Activated naive CD4-positive, alpha-beta T cell treated with anti-CD3 and anti-CD28 coated beads for 36 hours (primary cell): ENCODE results near the gene HRH4. TPM values are rescaled to one million over a fixed set of nuclear protein-coding genes. Genes with fewer than 3 reads are reported as not detected.

Experiments
- CTCF ChIA-PET: fragments of 350-600 bp; sonication (Branson Sonifier 250); formaldehyde crosslinking; loops from one replicate; lab custom pipeline; 2021; ENCODE audit warnings: antibody characterized with exemption; lab: Charles Lee
- DNase-seq: peaks from one replicate; pipeline ENCODE4 v3.0.0-alpha.2; 2020
- H3K27ac Mint-ChIP-seq: one replicate; pipeline ENCODE4 v1.8.0; 2021; ENCODE audit warnings: mild to moderate bottlenecking, mixed read lengths
- H3K27me3 Mint-ChIP-seq: one replicate; pipeline ENCODE4 v1.8.0; 2021; ENCODE audit warnings: low read depth, mixed read lengths
- H3K36me3 Mint-ChIP-seq: one replicate; pipeline ENCODE4 v1.8.0; 2021; ENCODE audit warnings: low read depth, mixed read lengths
- H3K4me1 Mint-ChIP-seq: one replicate; pipeline ENCODE4 v1.8.0; 2021; ENCODE audit warnings: low read depth, mixed read lengths
- H3K4me3 Mint-ChIP-seq: one replicate; pipeline ENCODE4 v1.8.0; 2021; ENCODE audit warnings: mild to moderate bottlenecking, moderate library complexity, mixed read lengths
- H3K9me3 Mint-ChIP-seq: one replicate; pipeline ENCODE4 v1.8.0; 2021; ENCODE audit warnings: mixed read lengths
- intact Hi-C: fragments of 100-400 bp; cut with micrococcal nuclease; formaldehyde crosslinking; loops from one replicate; pipeline ENCODE4 v1.15.1; 2023
- total RNA-seq, 2 experiments: library from RNA; stranded (reverse); gene quantifications; one replicate each; pipeline ENCODE4 v1.2.3, GENCODE V29; 2021

HRH4 gene
- total RNA-seq, 2 experiments from 2014 or later: not detected

DNA sequence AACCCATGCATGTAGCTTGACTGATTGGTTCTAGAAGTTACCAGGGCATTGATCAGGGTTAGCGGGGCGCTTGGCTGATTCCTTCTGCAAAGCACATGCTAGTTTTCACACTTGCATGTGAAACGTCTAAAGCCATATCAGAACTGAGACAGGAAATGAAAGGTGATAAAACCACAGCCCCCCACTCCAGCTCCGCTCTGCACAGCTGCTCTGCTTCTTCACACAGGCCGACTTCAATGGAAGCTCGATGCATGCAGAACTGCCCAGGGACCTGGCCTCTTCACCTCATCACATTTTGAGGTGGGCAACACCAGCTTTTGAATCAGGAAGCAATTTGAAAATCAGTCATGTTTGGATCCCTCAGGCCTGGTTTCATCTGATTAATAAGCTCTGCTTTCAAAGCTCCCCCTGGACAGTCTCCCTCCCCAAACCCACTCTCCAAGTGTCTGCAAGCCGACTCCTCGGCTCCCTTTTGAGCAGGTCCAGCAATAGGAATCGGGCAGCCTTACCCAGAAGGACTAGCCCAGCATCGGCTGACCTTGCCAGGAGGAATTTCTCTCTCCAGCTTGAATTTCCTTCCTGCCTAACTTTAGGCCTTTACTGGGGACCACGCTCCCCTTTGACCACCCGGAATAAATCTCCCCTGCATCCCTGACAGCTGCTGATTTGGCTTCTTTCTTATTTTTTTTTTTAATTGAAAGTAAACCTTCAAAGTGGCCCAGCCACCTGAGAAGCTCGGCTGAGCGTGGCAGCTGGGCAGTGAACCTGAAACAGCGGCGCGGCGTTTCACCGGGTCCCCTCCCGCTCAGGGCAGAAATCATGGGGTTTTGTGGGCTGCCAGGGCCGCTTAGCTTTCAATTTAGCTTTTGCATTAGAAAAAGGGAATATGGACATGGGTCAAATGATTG lies 31.7 kb downstream of the HRH4 start:
- Mint-ChIP-seq H3K27ac (no peak overlapping the region), H3K9me3 (no peaks in the 10 kb centered on the region), H3K4me3 (no peak overlapping the region), H3K4me1 (peaks cover 3% of the 10 kb centered on the region), H3K27me3 (peaks cover 8% of the 10 kb centered on the region), H3K36me3 (no peaks in the 10 kb centered on the region)
- CTCF ChIA-PET: interaction anchor here (0.6 to 11.2 kb wide), 5 partner anchors 45 to 316 kb away, joined by 3 to 273 read pairs (median 8); no protein-coding TSS in a partner anchor
- peak; percentile 15 for DNase-seq
- intact Hi-C loops: no loop called here

DNA sequence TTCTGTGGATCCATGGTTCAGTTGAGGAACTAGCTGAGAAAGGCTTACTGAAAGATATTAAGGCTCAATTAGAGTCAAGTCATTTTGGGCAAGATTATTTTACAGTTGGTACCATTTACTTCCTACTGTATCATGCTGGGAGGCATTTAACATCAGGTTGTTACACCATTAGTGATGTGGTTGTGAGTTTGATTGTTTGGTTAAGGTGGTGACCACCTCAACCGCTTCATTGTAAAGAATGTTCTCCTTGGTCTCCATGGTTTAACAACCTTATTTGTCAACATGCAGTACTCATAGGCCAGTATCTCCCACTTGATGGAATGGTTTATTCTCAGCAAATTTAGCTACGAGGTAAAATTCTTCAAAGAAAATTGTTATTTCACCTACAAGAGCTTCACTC lies 34.1 kb downstream of the HRH4 start:
- no peaks in the 10 kb centered on the region for H3K36me3 Mint-ChIP-seq
- CTCF ChIA-PET: interaction anchor here (0.6 to 1.0 kb wide), 2 partner anchors 135 to 208 kb away, joined by 3 to 5 read pairs; no protein-coding TSS in a partner anchor
- H3K4me1 Mint-ChIP-seq: no peaks in the 10 kb centered on the region
- peaks cover 10% of the 10 kb centered on the region for H3K27me3 Mint-ChIP-seq
- no peaks in the 10 kb centered on the region for H3K9me3 Mint-ChIP-seq
- intact Hi-C loops: no loop called here
- DNase-seq: no peak
- H3K27ac Mint-ChIP-seq: no peak overlapping the region
- H3K4me3 Mint-ChIP-seq: no peak overlapping the region

GRCh38 chr18:24497031-24497754 lies 36.8 kb downstream of the HRH4 start:
- H3K36me3 Mint-ChIP-seq: no peaks in the 10 kb centered on the region
- H3K27ac Mint-ChIP-seq: no peak overlapping the region
- H3K27me3 Mint-ChIP-seq: peaks cover 10% of the 10 kb centered on the region
- H3K4me1 Mint-ChIP-seq: no peaks in the 10 kb centered on the region
- no peak overlapping the region for H3K4me3 Mint-ChIP-seq
- CTCF ChIA-PET: interaction anchor here (1.5 to 2.6 kb wide), 2 partner anchors 8 to 136 kb away, joined by 3 to 7 read pairs; no protein-coding TSS in a partner anchor
- intact Hi-C loops: no loop called here
- no peaks in the 10 kb centered on the region for H3K9me3 Mint-ChIP-seq
- no peak for DNase-seq

DNA sequence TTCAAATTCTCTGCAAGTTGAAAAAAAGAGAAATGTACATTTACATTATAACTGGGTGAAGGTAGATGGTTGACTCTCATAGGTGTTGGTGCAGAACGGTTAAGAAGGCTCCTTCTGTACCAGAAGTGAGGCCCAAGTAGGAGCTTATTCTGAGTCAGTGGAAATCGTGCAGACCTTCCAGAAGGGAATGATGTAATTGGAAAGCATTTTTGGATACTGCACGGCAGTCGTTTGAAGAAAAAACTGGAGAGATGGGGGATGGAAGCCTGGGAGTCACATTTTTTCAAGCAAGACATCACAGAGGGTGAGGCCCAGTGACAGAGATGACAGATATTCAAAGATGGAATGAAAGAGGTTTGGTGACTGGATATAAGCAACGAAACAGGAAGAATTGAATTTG lies 39.4 kb downstream of the HRH4 start:
- Mint-ChIP-seq H3K36me3 (no peaks in the 10 kb centered on the region), H3K4me3 (no peak overlapping the region), H3K27me3 (peaks cover 7% of the 10 kb centered on the region), H3K27ac (no peak overlapping the region), H3K9me3 (no peaks in the 10 kb centered on the region), H3K4me1 (no peaks in the 10 kb centered on the region)
- intact Hi-C loops: no loop called here
- no peak for DNase-seq
- CTCF ChIA-PET: no interaction called here

GRCh38 chr18:24500217-24500616 lies 39.8 kb downstream of the HRH4 start:
- no peaks in the 10 kb centered on the region for H3K4me1 Mint-ChIP-seq
- intact Hi-C loops: no loop called here
- H3K4me3 Mint-ChIP-seq: no peak overlapping the region
- peaks cover 7% of the 10 kb centered on the region for H3K27me3 Mint-ChIP-seq
- no peak for DNase-seq
- H3K36me3 Mint-ChIP-seq: no peaks in the 10 kb centered on the region
- no peaks in the 10 kb centered on the region for H3K9me3 Mint-ChIP-seq
- H3K27ac Mint-ChIP-seq: no peak overlapping the region
- CTCF ChIA-PET: no interaction called here

DNA sequence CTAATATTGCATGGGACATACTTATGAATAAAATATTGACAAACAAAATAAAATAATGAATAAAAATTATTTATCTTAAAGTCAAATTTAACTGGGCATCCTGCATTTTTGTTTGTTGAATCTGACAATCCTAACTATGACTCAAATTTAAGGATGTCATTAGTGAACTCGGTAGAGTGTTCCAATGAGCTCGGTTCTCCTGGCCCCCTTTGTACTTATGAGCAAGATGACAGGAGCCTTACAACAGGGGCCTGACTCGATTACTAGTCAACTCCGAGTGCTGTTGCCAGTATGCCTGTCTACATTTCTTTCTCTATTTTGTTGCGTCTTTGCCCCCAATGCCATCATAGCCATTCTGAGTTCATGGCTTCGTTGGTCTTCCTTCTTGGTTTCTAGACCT lies 40.3 kb downstream of the HRH4 start:
- H3K27me3 Mint-ChIP-seq: peaks cover 7% of the 10 kb centered on the region
- H3K4me1 Mint-ChIP-seq: no peaks in the 10 kb centered on the region
- intact Hi-C loops: no loop called here
- no peak for DNase-seq
- no peaks in the 10 kb centered on the region for H3K36me3 Mint-ChIP-seq
- no peak overlapping the region for H3K27ac Mint-ChIP-seq
- no peak overlapping the region for H3K4me3 Mint-ChIP-seq
- no peaks in the 10 kb centered on the region for H3K9me3 Mint-ChIP-seq
- CTCF ChIA-PET: no interaction called here

DNA sequence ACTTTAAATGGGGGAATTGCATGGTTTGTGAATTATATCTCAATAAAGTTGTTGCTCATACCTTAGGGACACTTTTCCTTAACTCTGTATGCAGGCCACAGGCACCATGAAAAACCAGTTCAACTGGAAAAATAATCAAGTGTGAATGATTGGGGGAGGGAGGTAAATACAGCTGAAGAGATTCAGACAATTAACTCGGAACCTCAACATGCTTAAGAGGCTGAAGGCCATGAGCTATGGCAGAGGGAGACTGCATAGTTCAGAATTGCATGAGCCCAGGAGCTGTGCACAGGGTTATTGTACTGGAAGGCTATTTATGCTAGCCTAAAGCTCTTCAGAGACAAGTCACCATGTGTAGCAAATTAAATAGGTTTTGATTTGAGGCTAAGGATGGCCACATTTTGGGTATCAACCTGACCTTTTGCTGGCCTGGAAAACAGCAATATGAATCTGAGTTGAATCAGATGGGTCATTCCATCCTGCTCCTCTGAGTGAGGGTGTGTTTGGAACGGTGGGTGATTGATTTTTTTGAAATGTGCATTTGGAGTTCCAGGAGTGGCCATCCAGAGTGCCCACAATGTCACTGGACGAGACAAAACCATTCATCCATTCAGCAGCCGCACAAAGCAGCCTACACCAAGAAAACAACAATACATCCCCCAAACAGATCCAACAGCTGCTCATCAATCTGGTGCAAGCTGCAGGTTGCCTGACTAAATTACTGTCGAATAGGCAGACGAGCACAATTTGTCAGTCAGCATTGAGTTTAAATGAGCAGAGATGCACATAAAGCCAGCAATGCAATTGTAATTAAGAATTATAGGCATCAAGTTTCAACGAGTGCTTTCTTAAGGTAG lies 42.5 kb downstream of the HRH4 start:
- H3K27ac Mint-ChIP-seq: no peak overlapping the region
- H3K4me1 Mint-ChIP-seq: no peaks in the 10 kb centered on the region
- peaks cover 3% of the 10 kb centered on the region for H3K27me3 Mint-ChIP-seq
- no peaks in the 10 kb centered on the region for H3K36me3 Mint-ChIP-seq
- no peak for DNase-seq
- CTCF ChIA-PET: interaction anchor here (1.8 kb wide), 1 partner anchor 12 kb away, joined by 4 read pairs; no protein-coding TSS in a partner anchor
- intact Hi-C loops: no loop called here
- no peaks in the 10 kb centered on the region for H3K9me3 Mint-ChIP-seq
- H3K4me3 Mint-ChIP-seq: no peak overlapping the region

- H3K27me3 Mint-ChIP-seq: no peaks in the 10 kb centered on the region
- no peaks in the 10 kb centered on the region for H3K36me3 Mint-ChIP-seq
- intact Hi-C loops: no loop called here
- CTCF ChIA-PET: no interaction called here
- H3K4me3 Mint-ChIP-seq: no peak overlapping the region
- H3K27ac Mint-ChIP-seq: no peak overlapping the region
- H3K9me3 Mint-ChIP-seq: no peaks in the 10 kb centered on the region
- no peak for DNase-seq
- no peaks in the 10 kb centered on the region for H3K4me1 Mint-ChIP-seq
These were observed 44.0 kb downstream of the HRH4 start for GRCh38 chr18:24504401-24504800.

GRCh38 chr18:24506175-24506574 lies 45.7 kb downstream of the HRH4 start:
- CTCF ChIA-PET: interaction anchor here (0.6 to 1.6 kb wide), 2 partner anchors 17 to 120 kb away, joined by 3 to 4 read pairs; no protein-coding TSS in a partner anchor
- no peak for DNase-seq
- H3K4me3 Mint-ChIP-seq: no peak overlapping the region

GRCh38 chr18:24509435-24509834 lies 49.0 kb downstream of the HRH4 start:
- H3K27ac Mint-ChIP-seq: no peak overlapping the region

More at GRCh38 chr18:24506175-24506574, 45.7 kb downstream of the HRH4 start:
- H3K27me3 Mint-ChIP-seq: no peaks in the 10 kb centered on the region
- intact Hi-C loops: no loop called here
- no peaks in the 10 kb centered on the region for H3K9me3 Mint-ChIP-seq
- no peaks in the 10 kb centered on the region for H3K36me3 Mint-ChIP-seq
- H3K27ac Mint-ChIP-seq: no peak overlapping the region
- H3K4me1 Mint-ChIP-seq: no peaks in the 10 kb centered on the region

GRCh38 chr18:24514439-24514838 lies 54.0 kb downstream of the HRH4 start:
- DNase-seq: peak; percentile 7
- no peak overlapping the region for H3K27ac Mint-ChIP-seq
- no peaks in the 10 kb centered on the region for H3K4me1 Mint-ChIP-seq
- H3K9me3 Mint-ChIP-seq: no peaks in the 10 kb centered on the region
- CTCF ChIA-PET: interaction anchor here (0.6 to 1.9 kb wide), 11 partner anchors 10 to 212 kb away, joined by 3 to 9 read pairs (median 4); no protein-coding TSS in a partner anchor
- H3K4me3 Mint-ChIP-seq: no peak overlapping the region
- H3K27me3 Mint-ChIP-seq: no peaks in the 10 kb centered on the region
- intact Hi-C loops: loop anchor here (1.0 kb wide), 1 partner anchor 212 kb away; no protein-coding TSS in a partner anchor
- H3K36me3 Mint-ChIP-seq: no peaks in the 10 kb centered on the region

More at GRCh38 chr18:24509435-24509834, 49.0 kb downstream of the HRH4 start:
- H3K36me3 Mint-ChIP-seq: no peaks in the 10 kb centered on the region
- CTCF ChIA-PET: no interaction called here
- no peak overlapping the region for H3K4me3 Mint-ChIP-seq
- no peaks in the 10 kb centered on the region for H3K9me3 Mint-ChIP-seq
- no peak for DNase-seq
- no peaks in the 10 kb centered on the region for H3K4me1 Mint-ChIP-seq
- no peaks in the 10 kb centered on the region for H3K27me3 Mint-ChIP-seq
- intact Hi-C loops: no loop called here
